Neural progenitor cell (in vitro differentiated cells): Measurements from ENCODE around the gene SUB1. TPM values are rescaled to one million over a fixed set of nuclear protein-coding genes. Genes with fewer than 3 reads are reported as not detected.

Experiments used
- DNase-seq: peaks from one replicate; pipeline ENCODE4 v3.0.0-alpha.2; 2016; ENCODE audit warnings: low spot score
- H2AFZ ChIP-seq: fragments of 200-600 bp; sonication (generic); replicated peaks from 2 replicates; pipeline ENCODE4 v1.6.1; 2016; ENCODE audit warnings: antibody characterized with exemption
- H3F3A ChIP-seq: fragments of 200-600 bp; sonication (generic); 2 replicates; pipeline ENCODE4 v1.6.1; 2016; ENCODE audit warnings: antibody characterized with exemption, low read depth
- H3K27ac ChIP-seq: fragments of 200-600 bp; sonication (generic); 2 replicates; pipeline ENCODE4 v1.5.1; 2016; ENCODE audit warnings: mild to moderate bottlenecking
- H3K27me3 ChIP-seq: fragments of 200-600 bp; sonication (generic); 2 replicates; pipeline ENCODE4 v1.6.1; 2016; ENCODE audit warnings: mild to moderate bottlenecking, moderate library complexity
- H3K36me3 ChIP-seq: fragments of 200-600 bp; sonication (generic); 2 replicates; pipeline ENCODE4 v1.5.1; 2016
- H3K4me1 ChIP-seq: fragments of 200-600 bp; sonication (generic); 2 replicates; pipeline ENCODE4 v1.6.1; 2016; ENCODE audit warnings: mixed run types
- H3K4me2 ChIP-seq: fragments of 200-600 bp; sonication (generic); 2 replicates; pipeline ENCODE4 v1.6.1; 2016
- H3K4me3 ChIP-seq: fragments of 200-600 bp; sonication (generic); 2 replicates; pipeline ENCODE4 v1.5.1; 2016
- H3K79me2 ChIP-seq: fragments of 200-600 bp; sonication (generic); 2 replicates; pipeline ENCODE4 v1.6.1; 2016; ENCODE audit warnings: low read depth
- H3K9ac ChIP-seq: fragments of 200-600 bp; sonication (generic); 2 replicates; pipeline ENCODE4 v1.6.1; 2016
- H3K9me3 ChIP-seq: fragments of 200-600 bp; sonication (generic); 2 replicates; pipeline ENCODE4 v1.5.1; 2016; ENCODE audit warnings: low read depth
- H4K20me1 ChIP-seq: fragments of 200-600 bp; sonication (generic); 2 replicates; pipeline ENCODE4 v1.6.1; 2016; ENCODE audit warnings: low read depth
- H3K27ac Mint-ChIP-seq: 3 replicates; pipeline ENCODE4 v1.8.0; 2021; ENCODE audit warnings: mixed read lengths
- H3K27me3 Mint-ChIP-seq: 2 replicates; pipeline ENCODE4 v1.8.0; 2022; ENCODE audit warnings: low read depth, mild to moderate bottlenecking, inconsistent platforms, moderate library complexity, mixed read lengths; ENCODE audit not compliant: insufficient read depth
- H3K36me3 Mint-ChIP-seq: 3 replicates; pipeline ENCODE4 v1.8.0; 2021; ENCODE audit warnings: mixed read lengths
- H3K4me1 Mint-ChIP-seq: 3 replicates; pipeline ENCODE4 v1.8.0; 2021; ENCODE audit warnings: mixed read lengths
- H3K4me3 Mint-ChIP-seq: 3 replicates; pipeline ENCODE4 v1.8.0; 2021; ENCODE audit warnings: mild to moderate bottlenecking, moderate library complexity, mixed read lengths
- H3K9me3 Mint-ChIP-seq: 3 replicates; pipeline ENCODE4 v1.8.0; 2020; ENCODE audit warnings: mixed read lengths
- CTCF ChIP-seq: fragments of 200-600 bp; sonication (generic); IDR thresholded peaks from 2 replicates; pipeline ENCODE4 v1.5.1; 2017; ENCODE audit warnings: antibody characterized with exemption, mild to moderate bottlenecking
- EZH2 ChIP-seq: fragments of 200-600 bp; sonication (generic); IDR thresholded peaks from 2 replicates; pipeline ENCODE4 v1.6.1; 2017; ENCODE audit warnings: antibody characterized with exemption, mild to moderate bottlenecking, moderate library complexity
- EZH2phosphoT487 ChIP-seq: fragments of 200-600 bp; sonication (generic); IDR thresholded peaks from 2 replicates; pipeline ENCODE4 v1.6.1; 2017; ENCODE audit warnings: antibody characterized with exemption
- total RNA-seq: library from RNA; depleted of rRNA; stranded (reverse); fragments of >200 nt; gene quantifications from 2 replicates; pipeline ENCODE4 v1.2.3, GENCODE V29; 2015; ENCODE audit warnings: low replicate concordance

The SUB1 gene
- total RNA-seq, 1 donor from 2014 or later = 789 TPM

GRCh38 chr5:32581010-32581785, 4.2 kb upstream of the SUB1 start:
- H3K36me3 ChIP-seq = no peaks in the 10 kb centered on the region
- H3K27ac Mint-ChIP-seq = no peak overlapping the region
- H4K20me1 ChIP-seq = peaks cover 2% of the 10 kb centered on the region
- H3K79me2 ChIP-seq = peaks cover 3% of the 10 kb centered on the region
- TF ChIP-seq EZH2phosphoT487 (no peak), EZH2 (no peak), CTCF (no peak)
- peaks cover 14% of the 10 kb centered on the region for H3K4me1 Mint-ChIP-seq
- peaks cover 2% of the 10 kb centered on the region for H3K9me3 Mint-ChIP-seq
- no peaks in the 10 kb centered on the region for H3K27me3 ChIP-seq
- H3K4me1 ChIP-seq = no peaks in the 10 kb centered on the region
- H3K4me3 Mint-ChIP-seq = no peak overlapping the region
- DNase-seq = no peak
- H3K27ac ChIP-seq = no peak overlapping the region
- H3K9me3 ChIP-seq = no peaks in the 10 kb centered on the region
- H3K27me3 Mint-ChIP-seq = peaks cover 8% of the 10 kb centered on the region
- no peak overlapping the region for H3K4me3 ChIP-seq
- H3K36me3 Mint-ChIP-seq = no peaks in the 10 kb centered on the region
- H2AFZ ChIP-seq = peak overlapping the region; percentile 47
- H3K4me2 ChIP-seq = no peak overlapping the region
- H3F3A ChIP-seq = no peaks in the 10 kb centered on the region
- H3K9ac ChIP-seq = no peak overlapping the region

GRCh38 chr5:32583582-32584232, 1.6 kb upstream of the SUB1 start:
- no peak overlapping the region for H2AFZ ChIP-seq
- peaks cover 2% of the 10 kb centered on the region for H3K9me3 Mint-ChIP-seq
- no peak overlapping the region for H3K27ac ChIP-seq
- H3K27me3 ChIP-seq = no peaks in the 10 kb centered on the region
- DNase-seq = no peak
- peak overlapping the region; percentile 17 for H3K27ac Mint-ChIP-seq
- H3K4me3 Mint-ChIP-seq = peak overlapping the region; percentile 18
- H3K36me3 Mint-ChIP-seq = no peaks in the 10 kb centered on the region
- peaks cover 28% of the 10 kb centered on the region for H3K79me2 ChIP-seq
- H3K9ac ChIP-seq = no peak overlapping the region
- no peak overlapping the region for H3K4me2 ChIP-seq
- peaks cover 26% of the 10 kb centered on the region for H3K4me1 Mint-ChIP-seq
- H3K27me3 Mint-ChIP-seq = peaks cover 10% of the 10 kb centered on the region
- H4K20me1 ChIP-seq = peaks cover 27% of the 10 kb centered on the region
- H3K9me3 ChIP-seq = no peaks in the 10 kb centered on the region
- TF ChIP-seq CTCF (no peak), EZH2 (no peak), EZH2phosphoT487 (no peak)
- H3K4me1 ChIP-seq = peaks cover 7% of the 10 kb centered on the region
- no peaks in the 10 kb centered on the region for H3K36me3 ChIP-seq
- H3F3A ChIP-seq = no peaks in the 10 kb centered on the region
- H3K4me3 ChIP-seq = no peak overlapping the region

- Histone ChIP-seq H3K36me3 (peaks cover 2% of the 10 kb centered on the region), H3K27me3 (no peaks in the 10 kb centered on the region), H3K4me3 (peak overlapping the region; percentile 85), H2AFZ (peak overlapping the region; percentile 81), H3F3A (peaks cover 5% of the 10 kb centered on the region), H4K20me1 (peaks cover 36% of the 10 kb centered on the region), H3K79me2 (peaks cover 37% of the 10 kb centered on the region), H3K9me3 (no peaks in the 10 kb centered on the region), H3K27ac (no peak overlapping the region), H3K4me2 (peak overlapping the region; percentile 80), H3K4me1 (peaks cover 7% of the 10 kb centered on the region), H3K9ac (no peak overlapping the region)
- Mint-ChIP-seq H3K36me3 (no peaks in the 10 kb centered on the region), H3K27ac (peak overlapping the region; percentile 93), H3K4me1 (peaks cover 26% of the 10 kb centered on the region), H3K27me3 (peaks cover 6% of the 10 kb centered on the region), H3K9me3 (peaks cover 2% of the 10 kb centered on the region), H3K4me3 (peak overlapping the region; percentile 91)
- DNase-seq = no peak
- TF ChIP-seq EZH2 = no peak
- no peak for TF ChIP-seq EZH2phosphoT487
- no peak for TF ChIP-seq CTCF
Measured at GRCh38 chr5:32584646-32585045, 711 bp upstream of the SUB1 start.
